Stimulated activated naive CD4-positive, alpha-beta T cell (primary cell): ENCODE measurements around the gene OR51V1.
"Not testable (repeated sequence)": the region's sequence is repeated elsewhere in the genome, so short reads cannot be mapped to it uniquely, and the experiment has no call there.

ENCODE experiments used
- DNase-seq, 6 experiments: peaks; one replicate each; lab custom pipeline; 2025; lab: John Stamatoyannopoulos, UW

Gene OR51V1

GRCh38 chr11:5200582-5200981, at the start of gene OR51V1:
TSS of gene OR51V1 (minus strand) at chr11:5200682. CDS start at chr11:5200682, 0 bp downstream.
- DNase-seq, result no peak

DNA sequence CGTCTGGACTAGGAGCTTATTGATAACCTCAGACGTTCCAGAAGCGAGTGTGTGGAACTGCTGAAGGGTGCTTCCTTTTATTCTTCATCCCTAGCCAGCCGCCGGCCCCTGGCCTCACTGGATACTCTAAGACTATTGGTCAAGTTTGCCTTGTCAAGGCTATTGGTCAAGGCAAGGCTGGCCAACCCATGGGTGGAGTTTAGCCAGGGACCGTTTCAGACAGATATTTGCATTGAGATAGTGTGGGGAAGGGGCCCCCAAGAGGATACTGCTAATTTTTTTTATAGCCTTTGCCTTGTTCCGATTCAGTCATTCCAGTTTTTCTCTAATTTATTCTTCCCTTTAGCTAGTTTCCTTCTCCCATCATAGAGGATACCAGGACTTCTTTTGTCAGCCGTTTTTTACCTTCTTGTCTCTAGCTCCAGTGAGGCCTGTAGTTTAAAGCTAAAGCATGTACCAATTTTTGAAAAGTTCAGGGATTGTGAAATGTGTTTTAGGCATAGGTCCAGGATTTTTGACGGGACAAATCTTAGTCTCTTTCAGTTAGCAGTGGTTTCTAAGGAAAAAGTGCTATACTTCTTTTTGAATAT, 49.4 kb upstream of the OR51V1 start, which contains the start of gene HBG1:
Gene HBG1 (minus strand): TSS at position 51 of the 590 bp plus-strand sequence. CDS start 53 bp downstream, outside the sequence.
- not testable (repeated sequence) for DNase-seq

DNA sequence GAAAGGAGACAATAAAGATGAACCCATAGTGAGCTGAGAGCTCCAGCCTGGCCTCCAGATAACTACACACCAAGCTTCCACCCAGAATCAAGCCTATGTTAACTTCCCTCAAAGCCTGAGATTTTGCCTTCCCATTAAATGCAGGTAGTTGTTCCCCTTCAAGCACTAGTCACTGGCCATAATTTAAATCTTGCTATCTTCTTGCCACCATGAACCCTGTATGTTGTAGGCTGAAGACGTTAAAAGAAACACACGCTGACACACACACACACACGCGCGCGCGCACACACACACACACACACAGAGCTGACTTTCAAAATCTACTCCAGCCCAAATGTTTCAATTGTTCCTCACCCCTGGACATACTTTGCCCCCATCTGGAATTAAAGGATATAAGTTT, 48.0 kb upstream of the OR51V1 start:
- DNase-seq, result not testable (repeated sequence)

GRCh38 chr11:5247472-5248192, 47.1 kb upstream of the OR51V1 start:
- no peak for DNase-seq

- DNase-seq, result no peak
Measured at GRCh38 chr11:5246772-5247471, 46.4 kb upstream of the OR51V1 start.

DNA sequence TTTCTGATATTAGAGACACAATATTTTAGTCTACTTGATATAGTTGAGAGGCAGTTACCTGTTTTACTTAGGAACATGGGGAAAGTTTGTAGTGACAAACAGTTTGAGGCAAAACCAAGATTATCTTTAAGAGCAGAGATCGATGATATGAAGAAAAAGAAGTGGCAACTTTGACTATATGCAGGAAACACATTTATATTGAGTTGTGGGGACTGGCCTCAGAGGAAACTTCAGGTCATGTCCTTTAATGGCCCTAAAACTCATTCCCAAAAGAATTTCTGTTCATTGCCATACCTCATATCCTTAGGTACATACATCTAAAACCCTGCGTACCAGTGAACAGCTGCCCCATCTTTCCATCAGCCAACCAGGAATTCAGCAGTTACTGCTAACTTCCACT, 44.7 kb upstream of the OR51V1 start:
- no peak for DNase-seq

- no peak for DNase-seq
Measured at GRCh38 chr11:5243816-5244180, 43.3 kb upstream of the OR51V1 start.

DNA sequence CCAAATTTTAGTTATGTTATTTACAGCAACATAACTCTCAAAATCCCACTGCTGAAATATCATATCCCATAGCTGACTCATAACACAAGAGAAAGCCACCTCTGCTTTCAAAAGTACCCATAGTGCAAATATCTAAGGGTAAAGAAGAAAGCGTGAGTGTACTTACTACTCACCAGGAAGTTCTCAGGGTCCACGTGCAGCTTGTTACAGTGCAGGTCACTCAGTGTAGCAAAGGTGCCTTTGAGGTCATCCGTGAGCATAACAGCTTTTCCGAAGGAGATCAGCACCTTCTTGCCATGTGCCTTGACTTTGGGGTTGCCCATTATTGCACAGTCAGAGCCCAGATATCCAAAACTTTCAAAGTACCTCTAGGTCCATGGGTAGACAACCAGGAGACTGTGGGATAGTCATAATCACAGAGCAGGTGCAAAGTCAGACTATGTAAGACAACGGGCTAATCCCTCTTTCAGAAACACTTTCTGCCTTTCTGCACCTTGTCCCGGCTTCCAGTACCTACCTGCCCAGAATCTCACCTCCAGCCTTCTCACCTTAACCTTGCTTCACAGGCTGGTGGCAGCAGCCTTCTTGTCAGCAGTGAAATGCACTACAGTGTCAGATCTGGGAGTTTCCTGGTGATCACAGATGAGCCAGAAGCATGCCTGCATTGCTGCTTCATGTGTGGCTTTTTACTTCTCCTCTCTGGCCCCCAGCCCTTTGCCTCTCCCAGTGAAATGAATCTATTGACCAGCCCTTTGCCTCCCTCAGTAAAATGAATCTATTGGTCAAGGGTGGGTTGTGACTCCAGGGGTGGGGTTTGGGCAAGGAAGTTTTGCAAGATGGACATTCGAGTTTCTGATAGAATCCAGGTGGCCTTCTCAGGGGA, 42.7 kb upstream of the OR51V1 start:
- no peak for DNase-seq

- no peak for DNase-seq
Measured at GRCh38 chr11:5242208-5242607, 41.7 kb upstream of the OR51V1 start.

GRCh38 chr11:5241458-5241857, 41.0 kb upstream of the OR51V1 start:
- DNase-seq, result no peak

GRCh38 chr11:5240458-5240857, 40.0 kb upstream of the OR51V1 start:
- no peak for DNase-seq

GRCh38 chr11:5240056-5240455, 39.6 kb upstream of the OR51V1 start:
- DNase-seq, result no peak

DNA sequence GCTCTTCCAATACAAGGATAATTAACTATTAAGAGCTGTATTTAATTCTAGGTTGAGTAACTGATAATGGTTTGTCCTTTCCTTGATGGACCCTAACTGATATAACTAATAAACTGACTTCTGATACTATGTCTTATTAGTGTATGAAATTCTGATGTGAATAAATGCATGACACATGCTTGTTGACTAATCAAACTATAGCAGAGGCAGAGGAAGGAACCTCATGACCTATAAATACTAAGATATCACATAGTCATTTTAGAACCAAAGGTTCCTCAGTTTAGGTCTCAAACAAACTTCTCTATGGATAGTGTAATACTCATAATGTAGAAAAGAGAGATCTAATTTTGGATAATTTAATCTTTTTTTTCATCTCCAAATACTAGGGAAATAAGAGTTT, 38.6 kb upstream of the OR51V1 start:
- DNase-seq, result no peak

DNA sequence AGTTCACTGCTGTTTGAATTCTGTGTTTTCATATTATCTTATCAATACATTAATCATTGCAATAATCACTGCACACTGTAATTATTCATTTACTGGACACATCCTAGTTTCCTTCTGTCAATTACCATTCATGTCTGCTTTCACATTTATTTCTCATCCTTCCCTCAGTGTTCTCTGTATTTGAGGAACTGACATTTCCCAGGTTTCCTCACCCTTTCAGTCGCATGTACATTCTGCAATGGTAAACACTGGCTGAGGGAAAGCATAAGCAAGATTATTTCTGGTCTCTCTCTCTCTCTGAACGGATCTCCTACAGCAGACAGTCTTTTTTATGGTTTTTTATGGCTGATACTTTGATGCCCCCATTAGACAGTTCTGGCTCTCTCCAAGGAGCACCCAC, 38.0 kb upstream of the OR51V1 start:
- no peak for DNase-seq

GRCh38 chr11:5237420-5237819, 36.9 kb upstream of the OR51V1 start:
- no peak for DNase-seq

DNA sequence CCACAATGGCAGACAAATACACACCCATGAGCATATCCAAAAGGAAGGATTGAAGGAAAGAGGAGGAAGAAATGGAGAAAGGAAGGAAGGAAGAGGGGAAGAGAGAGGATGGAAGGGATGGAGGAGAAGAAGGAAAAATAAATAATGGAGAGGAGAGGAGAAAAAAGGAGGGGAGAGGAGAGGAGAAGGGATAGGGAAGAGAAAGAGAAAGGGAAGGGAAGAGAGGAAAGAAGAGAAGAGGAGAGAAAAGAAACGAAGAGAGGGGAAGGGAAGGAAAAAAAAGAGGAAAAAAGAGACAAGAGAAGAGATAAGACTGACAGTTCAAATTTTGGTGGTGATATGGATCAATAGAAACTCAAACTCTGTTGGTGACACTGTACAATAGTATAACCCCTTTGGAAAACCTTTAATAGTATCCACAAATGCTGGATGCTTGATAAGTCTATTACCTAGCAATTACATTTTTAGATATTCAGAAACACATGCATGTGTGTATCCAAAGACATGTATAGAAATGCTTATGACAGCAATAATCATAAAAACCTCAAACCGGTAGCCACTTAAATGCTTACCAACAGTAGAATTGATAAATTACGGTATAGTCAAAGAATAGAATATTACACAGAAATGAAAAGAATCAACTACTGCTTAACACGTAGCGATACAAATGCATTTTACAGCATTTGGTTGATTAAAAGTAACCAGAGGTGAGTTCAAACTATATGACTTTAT, 35.0 kb upstream of the OR51V1 start:
- no peak for DNase-seq

DNA sequence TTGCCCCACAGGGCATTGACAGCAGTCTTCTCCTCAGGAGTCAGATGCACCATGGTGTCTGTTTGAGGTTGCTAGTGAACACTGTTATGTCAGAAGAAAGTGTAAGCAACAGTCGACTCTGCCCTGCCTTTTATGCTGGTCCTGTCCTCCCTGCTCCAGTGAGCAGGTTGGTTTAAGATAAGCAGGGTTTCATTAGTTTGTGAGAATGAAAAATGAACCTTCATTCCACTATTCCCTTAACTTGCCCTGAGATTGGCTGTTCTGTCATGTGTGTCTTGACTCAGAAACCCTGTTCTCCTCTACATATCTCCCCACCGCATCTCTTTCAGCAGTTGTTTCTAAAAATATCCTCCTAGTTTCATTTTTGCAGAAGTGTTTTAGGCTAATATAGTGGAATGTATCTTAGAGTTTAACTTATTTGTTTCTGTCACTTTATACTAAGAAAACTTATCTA, 33.9 kb upstream of the OR51V1 start, which contains the start of gene HBD:
Gene HBD (minus strand): TSS at position 103 of the 454 bp plus-strand sequence. CDS start 50 bp downstream, at position 53.
- DNase-seq, result no peak

- DNase-seq, result no peak
Measured at GRCh38 chr11:5233307-5233706, 32.8 kb upstream of the OR51V1 start.

- DNase-seq, result no peak
Measured at GRCh38 chr11:5232821-5233220, 32.3 kb upstream of the OR51V1 start.

GRCh38 chr11:5232176-5232575, 31.7 kb upstream of the OR51V1 start:
- DNase-seq, result no peak

DNA sequence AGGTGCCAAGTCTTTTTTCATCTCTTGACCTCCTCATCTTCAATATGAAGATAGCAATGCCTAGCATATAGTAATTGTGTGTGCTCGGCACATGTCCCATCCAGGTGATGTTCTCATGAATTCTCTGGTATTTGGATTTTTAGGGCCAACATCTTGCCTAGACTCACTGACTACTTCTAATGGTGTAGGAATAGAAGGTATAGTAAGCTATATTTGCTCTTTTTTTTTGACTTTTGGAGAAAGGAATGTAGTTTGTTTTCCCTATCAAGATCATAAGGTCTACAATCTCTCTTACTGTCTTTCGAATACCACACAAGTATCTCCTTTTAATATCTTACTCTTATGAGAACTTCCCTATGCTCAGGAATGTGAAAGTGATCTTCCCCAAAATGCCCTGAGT, 30.6 kb upstream of the OR51V1 start:
- no peak for DNase-seq
